ENCODE data around the gene ANGPTL4.
"Not testable (repeated sequence)": the region's sequence is repeated elsewhere in the genome, so short reads cannot be mapped to it uniquely, and the experiment has no call there.

GRCh38 chr19:8352845-8353244 is 11.1 kb upstream of the ANGPTL4 start:
- TF ChIP-seq CTCF (IDR thresholded peaks at IDR 0.05; ENCODE audit: insufficient read depth, low read length); SPI1 (IDR thresholded peaks at IDR 0.05; ENCODE audit: borderline replicate concordance, low read depth); POLR2AphosphoS5 (IDR thresholded peaks at IDR 0.05; ENCODE audit: low read depth); GABPA (IDR thresholded peaks at IDR 0.05; ENCODE audit: low read depth); REST (IDR thresholded peaks at IDR 0.05; ENCODE audit: insufficient replicate concordance, low read depth): not testable (repeated sequence)
